Glomerular endothelial cell (primary cell): Measurements from ENCODE around the gene ABCA4. TPM values are rescaled to one million over a fixed set of nuclear protein-coding genes. Genes with fewer than 3 reads are reported as not detected.

ENCODE experiments used
- DNase-seq: peaks from one replicate; pipeline ENCODE4 v3.0.0-alpha.2; 2011; ENCODE audit warnings: low read depth, low spot score; ENCODE audit errors: extremely low read depth
- total RNA-seq: library from RNA; depleted of rRNA; stranded (reverse); fragments of >200 nt; gene quantifications from 2 replicates; pipeline ENCODE4 v1.2.3, GENCODE V29; 2015

The ABCA4 gene
- total RNA-seq, 1 donor from 2014 or later: 7.0 TPM

DNA sequence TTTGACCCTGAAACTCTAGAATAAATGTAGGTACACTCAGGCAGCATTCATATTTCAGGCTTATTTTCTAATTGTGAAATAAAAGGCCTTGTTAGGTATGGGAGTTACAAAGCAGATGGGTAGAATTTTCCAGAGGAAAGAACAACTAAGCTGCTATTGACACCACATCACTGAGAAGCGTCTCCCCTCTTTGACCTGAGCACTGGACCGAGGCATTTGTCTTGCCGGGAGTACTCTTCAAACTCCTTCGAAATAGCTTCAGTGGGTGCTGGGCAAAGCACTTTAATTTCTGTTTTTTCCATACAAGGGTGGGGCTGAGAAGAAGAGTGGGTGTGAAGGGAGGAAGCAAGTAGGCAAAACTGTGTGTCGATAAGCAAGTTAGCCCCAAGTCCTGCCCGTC lies 36.4 kb downstream of the ABCA4 start:
- DNase-seq: no peak

DNA sequence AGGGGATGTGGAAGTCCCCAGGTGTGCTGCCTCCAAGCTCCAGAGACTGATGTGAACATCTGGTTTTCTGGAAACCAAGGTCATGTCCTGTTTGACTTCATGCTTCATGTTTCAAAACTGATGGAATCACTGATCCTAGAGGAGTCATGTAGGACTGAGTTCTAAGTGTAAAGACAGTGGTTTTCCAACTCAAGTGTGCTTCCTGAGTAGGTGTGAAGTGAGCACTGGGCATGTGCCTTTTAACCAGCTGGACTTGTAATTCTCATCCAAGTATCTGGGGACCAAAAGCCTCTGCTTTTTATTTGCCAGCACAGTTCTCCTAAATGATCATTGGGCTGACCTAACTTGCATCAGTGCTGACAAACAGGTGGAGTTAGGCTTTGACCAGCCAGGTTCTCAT lies 36.9 kb downstream of the ABCA4 start:
- no peak for DNase-seq

DNA sequence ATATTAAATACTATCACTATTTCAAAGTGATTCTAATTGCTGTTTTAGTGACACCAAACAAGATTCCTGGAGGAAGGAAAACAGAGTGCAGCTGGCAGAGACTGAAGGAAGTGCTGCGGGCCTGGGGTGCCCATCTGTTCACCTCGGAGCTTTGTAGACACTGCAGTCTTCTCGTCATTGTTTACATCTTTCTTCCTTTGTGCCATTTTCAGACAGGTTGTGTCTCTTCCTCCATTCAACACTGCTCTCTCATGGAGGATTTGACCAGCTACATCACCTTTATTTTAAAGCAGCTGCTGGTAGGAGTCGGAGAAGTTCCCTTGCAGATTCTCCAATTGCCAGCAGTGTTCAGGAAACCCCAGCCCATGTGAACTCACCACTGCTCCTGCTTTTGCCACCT lies 37.3 kb downstream of the ABCA4 start:
- DNase-seq: no peak

DNA sequence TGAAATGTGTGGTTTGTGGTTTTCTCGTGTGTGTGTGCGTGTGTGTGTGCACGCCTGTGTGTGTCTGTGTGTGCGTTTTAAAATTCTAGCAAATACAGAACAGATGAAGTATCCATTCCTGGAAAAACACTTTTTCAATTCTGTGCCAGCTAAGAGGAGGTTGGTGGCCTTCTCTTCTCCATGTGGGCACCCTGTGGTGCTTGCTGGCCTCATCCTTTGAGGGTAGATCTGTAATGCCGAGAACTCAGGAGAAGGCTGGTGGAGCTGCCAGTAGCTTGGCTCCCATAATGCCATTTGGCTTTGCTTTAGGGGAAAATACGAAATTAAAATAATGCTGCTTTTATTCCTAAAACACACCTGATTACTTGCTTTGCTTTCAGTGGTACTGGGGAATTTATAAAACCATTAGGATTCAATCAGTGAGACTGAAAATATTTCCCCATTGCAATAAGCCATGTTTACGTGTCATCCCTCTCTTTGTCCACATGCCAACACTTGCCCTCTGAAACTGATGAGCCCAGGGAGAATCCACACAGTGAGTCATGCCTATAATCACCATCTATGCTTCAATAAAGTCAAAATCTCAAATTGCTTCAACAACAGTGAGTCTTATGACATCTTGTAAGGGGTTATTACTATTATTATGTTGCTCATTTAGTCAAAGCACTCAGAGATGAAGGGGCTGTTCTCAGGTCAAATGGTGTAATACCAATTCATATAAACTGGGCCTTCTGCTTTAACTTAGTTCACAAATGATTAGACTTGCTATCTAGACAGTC lies 39.2 kb downstream of the ABCA4 start:
- DNase-seq: no peak

GRCh38 chr1:94079989-94080388 lies 41.0 kb downstream of the ABCA4 start:
- DNase-seq: no peak

GRCh38 chr1:94079080-94079940 lies 41.6 kb downstream of the ABCA4 start:
- DNase-seq: no peak

- DNase-seq: no peak
Observed at GRCh38 chr1:94072840-94073522, 48.0 kb downstream of the ABCA4 start.

GRCh38 chr1:94071976-94072375 lies 49.0 kb downstream of the ABCA4 start:
- no peak for DNase-seq

- no peak for DNase-seq
Observed at GRCh38 chr1:94071391-94071790, 49.6 kb downstream of the ABCA4 start.

DNA sequence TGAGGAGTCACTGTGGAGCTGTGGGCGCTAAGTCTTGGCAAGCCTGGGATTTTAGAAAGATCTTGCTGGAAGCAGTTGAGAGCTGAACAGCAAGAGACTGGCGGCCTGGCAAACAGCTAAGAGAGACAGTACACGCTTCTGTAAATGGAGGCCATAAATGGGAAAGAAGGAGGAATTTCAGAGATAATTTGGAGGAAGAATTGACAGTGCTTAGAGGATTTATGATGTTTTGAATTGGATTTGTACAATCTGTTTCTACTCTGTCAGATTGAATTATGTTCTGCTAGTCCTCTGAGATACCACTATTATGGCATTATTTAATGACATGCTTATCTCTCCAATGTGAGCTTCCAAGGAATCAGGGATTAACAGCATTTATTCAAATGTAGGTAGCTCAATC lies 50.1 kb downstream of the ABCA4 start:
- DNase-seq: no peak

GRCh38 chr1:94069919-94070285 lies 51.0 kb downstream of the ABCA4 start:
- no peak for DNase-seq

DNA sequence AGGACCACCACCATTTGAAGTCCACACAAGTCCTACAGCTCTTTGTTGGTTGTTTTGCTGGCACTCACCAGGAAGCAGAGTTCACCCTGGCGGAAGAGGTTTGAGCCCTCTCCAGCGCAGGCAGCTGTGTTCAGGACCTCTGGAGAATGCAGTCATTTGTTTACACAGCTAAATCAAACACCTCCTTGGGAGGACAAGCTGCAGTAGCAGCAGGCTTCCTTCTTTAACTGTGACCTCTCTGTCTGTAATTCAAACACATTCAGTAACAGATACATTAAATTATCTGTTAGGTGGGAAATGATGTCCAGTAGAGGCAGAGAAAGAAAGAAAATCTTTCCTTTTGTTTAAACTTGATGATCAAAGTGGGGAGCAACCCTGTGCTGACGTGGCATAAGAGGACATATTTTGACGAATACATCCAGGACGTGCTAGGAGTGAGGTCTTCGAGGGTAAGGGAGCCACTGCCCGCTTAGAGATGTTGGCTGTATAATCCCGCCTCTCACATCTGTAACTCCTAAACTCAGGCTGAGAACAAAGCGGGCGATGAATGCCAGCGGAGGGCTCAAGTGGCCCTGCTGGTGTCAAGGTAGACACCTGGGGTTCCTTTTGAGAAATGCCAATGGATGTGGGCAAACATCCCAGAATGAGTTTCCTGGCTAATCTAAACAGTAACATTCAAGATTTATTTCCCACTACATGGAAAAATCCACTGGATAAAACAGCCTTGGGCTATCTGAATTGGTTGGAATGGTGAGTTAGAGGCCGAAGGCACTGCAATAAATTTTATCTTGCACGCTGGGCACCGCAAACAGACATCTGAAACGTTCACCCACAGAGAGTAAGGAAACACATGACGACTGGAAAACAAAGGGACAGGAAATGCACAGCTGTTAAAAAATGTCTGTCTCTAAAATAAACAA lies 51.7 kb downstream of the ABCA4 start:
- no peak for DNase-seq

- DNase-seq: no peak
Observed at GRCh38 chr1:94068096-94068998, 52.6 kb downstream of the ABCA4 start.

GRCh38 chr1:94067196-94067595 lies 53.8 kb downstream of the ABCA4 start:
- DNase-seq: no peak

- no peak for DNase-seq
Observed at GRCh38 chr1:94063379-94063778, 57.6 kb downstream of the ABCA4 start.

- DNase-seq: no peak
Observed at GRCh38 chr1:94061513-94062443, 59.2 kb downstream of the ABCA4 start.

DNA sequence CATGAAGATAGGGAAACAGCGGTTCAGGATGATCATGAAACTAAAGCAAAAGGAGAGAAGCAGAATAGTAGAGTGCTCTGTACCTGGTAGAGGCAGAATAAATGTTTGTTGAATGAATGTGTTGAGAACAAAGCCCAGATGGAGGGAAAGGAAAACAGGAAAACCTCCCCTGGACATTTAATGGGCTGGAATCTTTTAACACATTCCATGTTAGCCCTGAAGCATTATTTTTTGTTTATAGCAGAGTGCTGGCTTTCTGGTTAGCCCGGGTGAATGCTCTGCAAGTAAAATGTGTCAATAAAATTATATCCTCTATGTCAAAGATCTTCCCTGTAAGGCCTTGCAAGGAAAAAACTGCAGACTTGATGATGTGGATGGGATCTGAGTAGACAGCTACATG lies 60.2 kb downstream of the ABCA4 start:
- DNase-seq: no peak

GRCh38 chr1:94058766-94059165 lies 62.2 kb downstream of the ABCA4 start:
- no peak for DNase-seq
